GM12873 (cell line): ENCODE data around the gene EIF4B.

Source experiments
- CTCF ChIP-seq: IDR thresholded peaks from 2 replicates; pipeline ENCODE4 v1.5.1; 2012; ENCODE audit warnings: low read depth, mild to moderate bottlenecking, moderate library complexity, low read length, control low read depth; ENCODE audit not compliant: insufficient read depth; ENCODE audit errors: missing control alignments

EIF4B gene

GRCh38 chr12:52971679-52972329 lies 34.5 kb upstream of the EIF4B start:
- TF ChIP-seq CTCF = no peak

GRCh38 chr12:52975204-52975603 lies 31.1 kb upstream of the EIF4B start:
- TF ChIP-seq CTCF = no peak

- no peak for TF ChIP-seq CTCF
Observed at GRCh38 chr12:52975820-52976573, 30.3 kb upstream of the EIF4B start.

GRCh38 chr12:52976574-52977071 lies 29.6 kb upstream of the EIF4B start:
- no peak for TF ChIP-seq CTCF

- TF ChIP-seq CTCF = no peak
Observed at GRCh38 chr12:52977170-52977569, 29.1 kb upstream of the EIF4B start.

GRCh38 chr12:52980096-52980649 lies 26.1 kb upstream of the EIF4B start:
- no peak for TF ChIP-seq CTCF
